GM23248 (cell line): ENCODE measurements around the gene STAT4. TPM values are rescaled to one million over a fixed set of nuclear protein-coding genes. Genes with fewer than 3 reads are reported as not detected.
A peak's percentile ranks its signal among the peaks of the same experiment; 100 is the strongest.

ENCODE experiments used
- DNase-seq: peaks from one replicate; pipeline ENCODE4 v3.0.0-alpha.2; 2015
- H2AFZ ChIP-seq: fragments of 200-600 bp; sonication (generic); 2 replicates; pipeline ENCODE4 v1.6.1; 2016; ENCODE audit warnings: antibody characterized with exemption
- H3F3A ChIP-seq: fragments of 200-600 bp; sonication (generic); 2 replicates; pipeline ENCODE4 v1.6.1; 2016; ENCODE audit warnings: mild to moderate bottlenecking, antibody characterized with exemption, mixed run types; ENCODE audit not compliant: insufficient read depth
- H3K27ac ChIP-seq: fragments of 200-600 bp; sonication (generic); 2 replicates; pipeline ENCODE4 v1.5.1; 2016; ENCODE audit warnings: mild to moderate bottlenecking
- H3K27me3 ChIP-seq: fragments of 200-600 bp; sonication (generic); replicated peaks from 2 replicates; pipeline ENCODE4 v1.6.1; 2016; ENCODE audit warnings: mild to moderate bottlenecking; ENCODE audit not compliant: insufficient read depth
- H3K36me3 ChIP-seq: fragments of 200-600 bp; sonication (generic); 2 replicates; pipeline ENCODE4 v1.6.1; 2016; ENCODE audit warnings: low read depth, mild to moderate bottlenecking
- H3K4me1 ChIP-seq: fragments of 200-600 bp; sonication (generic); 2 replicates; pipeline ENCODE4 v1.6.1; 2016; ENCODE audit warnings: mild to moderate bottlenecking; ENCODE audit not compliant: insufficient read depth
- H3K4me2 ChIP-seq: fragments of 200-600 bp; sonication (generic); one replicate; pipeline ENCODE4 v1.6.1; 2016; ENCODE audit warnings: mild to moderate bottlenecking; ENCODE audit not compliant: unreplicated experiment
- H3K4me3 ChIP-seq: fragments of 200-600 bp; sonication (generic); 2 replicates; pipeline ENCODE4 v1.5.1; 2016; ENCODE audit warnings: mild to moderate bottlenecking
- H3K79me2 ChIP-seq: fragments of 200-600 bp; sonication (generic); 2 replicates; pipeline ENCODE4 v1.6.1; 2016; ENCODE audit warnings: mild to moderate bottlenecking; ENCODE audit not compliant: insufficient read depth
- H3K9ac ChIP-seq: fragments of 200-600 bp; sonication (generic); 2 replicates; pipeline ENCODE4 v1.6.1; 2016; ENCODE audit warnings: mild to moderate bottlenecking
- H3K9me2 ChIP-seq: fragments of 200-600 bp; sonication (generic); 2 replicates; pipeline ENCODE4 v1.6.1; 2016; ENCODE audit warnings: mixed run types, mild to moderate bottlenecking, moderate library complexity; ENCODE audit not compliant: insufficient read depth
- H3K9me3 ChIP-seq: fragments of 200-600 bp; sonication (generic); one replicate; pipeline ENCODE4 v1.6.1; 2017; ENCODE audit warnings: low read depth
- H4K20me1 ChIP-seq: fragments of 200-600 bp; sonication (generic); 2 replicates; pipeline ENCODE4 v1.6.0; 2016; ENCODE audit not compliant: insufficient read depth
- EZH2 ChIP-seq: fragments of 200-600 bp; sonication (generic); IDR thresholded peaks from 2 replicates; pipeline ENCODE4 v1.6.1; 2018; ENCODE audit warnings: antibody characterized with exemption, mild to moderate bottlenecking; ENCODE audit not compliant: insufficient read depth, poor library complexity, severe bottlenecking
- EZH2phosphoT487 ChIP-seq: fragments of 200-600 bp; sonication (generic); IDR thresholded peaks from 2 replicates; pipeline ENCODE4 v1.6.1; 2018; ENCODE audit warnings: antibody characterized with exemption, moderate library complexity, mild to moderate bottlenecking, low read depth; ENCODE audit not compliant: insufficient read depth
- WGBS, 2 experiments: methylation state at CpG; one replicate each; pipeline ENCODE4 v1.1.6; 2015 to 2017; ENCODE audit warnings: low lambda C conversion rate in 2 of 2, low coverage in 1 of 2; ENCODE audit errors: missing lambda C conversion rate in 2 of 2; 5-methylcytosine and 5-hydroxymethylcytosine counted together
- in situ Hi-C: fragments of 300-500 bp; cut with MboI; formaldehyde crosslinking; loops from 2 replicates; pipeline ENCODE4 v1.15.0; 2020
- polyA plus RNA-seq: library from polyadenylated mRNA; unstranded; fragments of >200 nt; fragmentation: Nextera tagmentation; extraction: Ambion mirVana; gene quantifications from 2 replicates; pipeline ENCODE4 v1.2.1, GENCODE V29; 2016
- total RNA-seq: library from RNA; depleted of rRNA; stranded (reverse); fragments of >200 nt; shearing (Covaris generic); gene quantifications from 2 replicates; pipeline ENCODE4 v1.2.3, GENCODE V29; 2014

The STAT4 gene
- total and polyA plus RNA-seq, 2 experiments from 2014 or later: 1.9 to 3.2 TPM

DNA sequence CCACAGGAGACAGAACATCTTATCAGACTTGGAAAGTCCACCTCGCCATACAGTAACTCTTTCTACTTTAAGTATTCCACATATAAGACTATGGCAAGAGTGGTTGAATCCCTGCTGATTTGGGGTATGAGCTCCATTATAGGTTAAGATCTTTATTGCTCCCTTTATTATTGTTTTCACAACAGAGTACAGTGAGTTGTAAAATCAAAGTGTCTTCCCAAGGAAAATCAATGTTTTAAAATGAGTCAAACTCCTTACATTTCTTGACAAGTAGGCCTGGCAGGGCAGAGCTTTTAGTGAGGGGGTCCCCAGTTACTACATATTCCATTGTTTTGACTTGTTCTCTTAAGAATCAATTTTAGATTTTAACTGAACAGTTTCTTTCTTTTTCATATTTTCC is 87.2 kb downstream of the STAT4 start:
- Histone ChIP-seq H3K36me3 (no peaks in the 10 kb centered on the region), H3K4me2 (no peak overlapping the region), H3K9ac (no peak overlapping the region), H3K27me3 (no peaks in the 10 kb centered on the region), H3K79me2 (no peaks in the 10 kb centered on the region), H3K27ac (no peak overlapping the region), H3K4me1 (peaks cover 10% of the 10 kb centered on the region), H2AFZ (no peak overlapping the region), H3F3A (0 out of 2 replicates have a peak, but pooled peaks cover 4% of the 10 kb centered on the region), H3K9me3 (no peaks in the 10 kb centered on the region), H3K9me2 (no peaks in the 10 kb centered on the region), H3K4me3 (no peak overlapping the region), H4K20me1 (no peaks in the 10 kb centered on the region)
- no peak for DNase-seq
- 100% methylated on average over 1 of the region's 1 CpG for WGBS, 2 experiments
- in situ Hi-C loops: loop anchor here (10.0 kb wide), 1 partner anchor 441 kb away; no protein-coding TSS in a partner anchor
- TF ChIP-seq EZH2phosphoT487: no peak
- no peak for TF ChIP-seq EZH2

DNA sequence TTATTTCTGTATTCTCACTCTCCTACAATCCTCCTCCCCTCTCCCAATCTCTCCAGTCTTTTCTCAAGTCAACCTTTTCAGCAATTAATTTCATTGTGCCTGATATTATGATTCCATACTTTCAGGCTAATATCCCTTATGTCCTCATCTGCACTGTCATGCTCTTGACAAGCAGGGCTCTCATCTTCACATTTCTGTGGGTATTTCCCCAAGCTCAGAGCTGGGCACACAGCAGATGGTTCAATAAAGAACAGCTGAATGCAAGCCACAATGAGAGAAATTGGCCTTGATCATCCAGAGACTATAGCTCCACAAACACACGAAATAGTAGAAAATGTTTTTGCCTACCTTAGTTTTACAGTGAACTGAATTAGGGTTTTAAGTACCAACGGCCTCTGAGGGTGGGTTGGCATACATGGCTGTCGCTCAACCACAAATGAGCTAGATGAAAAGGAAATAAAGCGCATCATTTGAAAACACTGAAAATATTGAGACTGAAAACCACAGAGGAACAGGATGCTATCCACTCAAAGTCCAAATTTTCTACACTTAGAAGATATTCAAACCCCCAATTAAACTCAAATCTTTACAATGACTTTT is 89.3 kb downstream of the STAT4 start:
- H3K4me1 ChIP-seq: peaks cover 9% of the 10 kb centered on the region
- DNase-seq: no peak
- H3K27ac ChIP-seq: no peak overlapping the region
- TF ChIP-seq EZH2: no peak
- TF ChIP-seq EZH2phosphoT487: no peak
- H2AFZ ChIP-seq: no peak overlapping the region
- in situ Hi-C loops: loop anchor here (10.0 kb wide), 1 partner anchor 443 kb away; no protein-coding TSS in a partner anchor
- WGBS, 2 experiments: 90% methylated on average over 4 of the region's 4 CpGs
- H3K9me3 ChIP-seq: no peaks in the 10 kb centered on the region
- no peak overlapping the region for H3K4me3 ChIP-seq
- no peak overlapping the region for H3K4me2 ChIP-seq
- H3K27me3 ChIP-seq: no peaks in the 10 kb centered on the region
- no peaks in the 10 kb centered on the region for H3K36me3 ChIP-seq
- no peaks in the 10 kb centered on the region for H4K20me1 ChIP-seq
- no peaks in the 10 kb centered on the region for H3K79me2 ChIP-seq
- 0 out of 2 replicates have a peak, but pooled peaks cover 4% of the 10 kb centered on the region for H3F3A ChIP-seq
- no peak overlapping the region for H3K9ac ChIP-seq
- no peaks in the 10 kb centered on the region for H3K9me2 ChIP-seq

DNA sequence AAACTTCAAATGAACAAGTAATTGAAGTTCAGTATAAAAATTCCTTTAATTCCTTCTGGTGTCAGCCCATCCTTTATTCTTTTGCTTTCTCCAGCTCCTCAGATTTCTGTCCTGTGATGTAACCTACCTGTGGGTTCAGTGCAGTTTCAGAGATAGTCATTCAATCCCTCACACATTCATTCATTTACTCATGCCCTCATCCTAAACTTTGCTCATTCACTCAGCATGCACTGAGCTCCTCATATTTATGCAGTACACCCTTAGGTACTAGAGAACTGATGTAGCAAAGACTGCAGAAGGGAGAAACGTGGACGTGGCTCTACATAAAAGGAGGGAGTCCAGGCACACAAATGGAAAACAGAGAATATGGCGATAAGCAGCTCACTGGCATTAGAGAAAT is 91.5 kb downstream of the STAT4 start:
- Histone ChIP-seq H2AFZ (peak overlapping the region; percentile 8; the same call in 1 of the 2 replicates), H3K4me2 (no peak overlapping the region), H3K27ac (no peak overlapping the region), H3K4me3 (no peak overlapping the region), H3K9me3 (no peaks in the 10 kb centered on the region), H3K27me3 (no peaks in the 10 kb centered on the region), H3K9ac (no peak overlapping the region), H3K4me1 (no peaks in the 10 kb centered on the region), H3K9me2 (no peaks in the 10 kb centered on the region), H3K36me3 (no peaks in the 10 kb centered on the region), H3K79me2 (no peaks in the 10 kb centered on the region), H3F3A (no peaks in the 10 kb centered on the region), H4K20me1 (no peaks in the 10 kb centered on the region)
- TF ChIP-seq EZH2: no peak
- no peak for TF ChIP-seq EZH2phosphoT487
- 85 to 91% methylated on average over 3 of the region's 3 CpGs for WGBS, 2 experiments
- in situ Hi-C loops: loop anchor here (10.0 kb wide), 1 partner anchor 95 kb away; the partner anchor contains the start of gene STAT4
- DNase-seq: no peak

DNA sequence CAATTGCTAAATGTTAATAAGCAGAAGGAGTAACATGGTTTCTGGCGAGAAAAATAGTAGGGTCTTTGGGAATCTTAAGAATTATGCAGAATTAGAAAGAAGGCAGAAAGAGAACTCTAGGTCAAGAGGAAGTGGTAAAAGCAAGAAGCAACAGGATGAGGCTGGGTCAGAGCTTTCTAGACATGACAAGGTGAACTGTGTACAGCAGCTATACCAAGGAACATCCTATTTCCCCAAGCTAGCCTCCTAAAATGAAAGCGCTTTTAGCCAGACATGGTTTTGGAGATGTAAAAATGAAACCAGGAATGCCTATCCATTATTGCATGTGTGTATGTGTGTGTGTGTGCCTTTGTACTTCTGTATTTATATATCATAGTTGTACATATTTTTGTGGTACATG is 94.6 kb downstream of the STAT4 start:
- Histone ChIP-seq H3K27me3 (no peaks in the 10 kb centered on the region), H3F3A (peaks cover 18% of the 10 kb centered on the region), H3K27ac (no peak overlapping the region), H3K4me2 (no peak overlapping the region), H2AFZ (0 out of 2 replicates have a peak overlapping the region, but pooled peaks have one; percentile 21), H3K79me2 (no peaks in the 10 kb centered on the region), H3K4me1 (peaks cover 19% of the 10 kb centered on the region), H3K4me3 (no peak overlapping the region), H3K9ac (no peak overlapping the region), H4K20me1 (no peaks in the 10 kb centered on the region), H3K9me2 (no peaks in the 10 kb centered on the region), H3K9me3 (no peaks in the 10 kb centered on the region), H3K36me3 (no peaks in the 10 kb centered on the region)
- TF ChIP-seq EZH2: no peak
- no peak for TF ChIP-seq EZH2phosphoT487
- 99 to 100% methylated on average over 2 of the region's 2 CpGs for WGBS, 2 experiments
- in situ Hi-C loops: loop anchor here (10.0 kb wide), 1 partner anchor 99 kb away; the partner anchor contains the start of gene STAT4
- DNase-seq: no peak
